Measurements from ENCODE around the gene CCDC18.

The CCDC18 gene

DNA sequence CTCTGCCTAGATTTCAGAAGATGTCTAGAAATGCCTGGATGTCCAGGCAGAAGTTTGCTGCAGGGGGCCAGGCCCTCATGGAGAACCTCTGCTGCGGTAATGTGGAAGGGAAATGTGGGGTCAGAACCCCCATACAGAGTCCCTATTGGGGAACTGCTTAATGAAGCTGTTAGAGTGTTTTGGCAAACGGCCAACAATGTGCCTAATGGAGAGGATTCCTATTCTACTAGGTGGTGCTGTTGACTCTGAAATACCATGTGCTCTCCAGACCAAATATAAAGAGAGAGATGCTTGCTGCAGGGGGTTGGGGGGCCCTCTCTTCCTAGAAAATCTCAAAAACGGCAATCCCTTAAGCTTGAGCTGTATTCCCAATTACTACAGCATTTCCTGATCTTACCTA lies 108.0 kb downstream of the CCDC18 start:
- no peak overlapping the region for H3K4me2 ChIP-seq (ENCODE audit: insufficient read depth, low read length, poor library complexity, severe bottlenecking)
- H3K23ac ChIP-seq (ENCODE audit: low read depth, low read length, poor library complexity), result no peak overlapping the region
- peaks cover 3 to 8% of the 10 kb centered on the region in 2 donors for H3K9me3 ChIP-seq (replicated peaks in 1 of 2; ENCODE audit: control insufficient read depth in 2 of 2, insufficient read depth in 1 of 2, low read depth in 1 of 2, low read length in 2 of 2)
- H2BK120ac ChIP-seq (ENCODE audit: low read depth, low read length), result no peak overlapping the region
- peaks cover 0 to 2% of the 10 kb centered on the region in 2 donors for H3K36me3 ChIP-seq (replicated peaks in 1 of 2; ENCODE audit: control insufficient read depth in 2 of 2, insufficient read depth in 2 of 2, low read length in 2 of 2)
- no peak overlapping the region for H3K27ac ChIP-seq (replicated peaks; ENCODE audit: low read length)
- no peak overlapping the region for H4K91ac ChIP-seq (ENCODE audit: low read depth, low read length, poor library complexity)
- WGBS, 2 donors (ENCODE audit: extremely low coverage in 2 of 2, insufficient read length in 2 of 2, insufficient replicate concordance in 1 of 2), result no CpG with 5 or more reads among the region's 3 CpGs
- H3K4me3 ChIP-seq (ENCODE audit: low read length in 2 of 2), result no peak overlapping the region
- H2BK15ac ChIP-seq (ENCODE audit: low read length), result no peak overlapping the region
- H3K4me1 ChIP-seq (ENCODE audit: control insufficient read depth in 2 of 2, insufficient read depth in 1 of 2, low read depth in 1 of 2, low read length in 2 of 2), result no peaks in the 10 kb centered on the region
- no peak overlapping the region for H4K8ac ChIP-seq (ENCODE audit: low read depth, low read length)
- no peak overlapping the region for H2AFZ ChIP-seq (ENCODE audit: low read length)
- H3K79me1 ChIP-seq (ENCODE audit: low read depth, low read length), result no peaks in the 10 kb centered on the region
- no peak overlapping the region for H2AK5ac ChIP-seq (ENCODE audit: low read depth, low read length)
- H3K9ac ChIP-seq (ENCODE audit: low read depth, low read length, poor library complexity), result no peak overlapping the region
- H2BK12ac ChIP-seq (ENCODE audit: low read length), result no peak overlapping the region
- DNase-seq (ENCODE audit: low spot score), result no peak
- H3K14ac ChIP-seq (ENCODE audit: low read length), result no peak overlapping the region
- H3K4ac ChIP-seq (ENCODE audit: low read length), result no peak overlapping the region
- no peak overlapping the region for H2BK5ac ChIP-seq (ENCODE audit: low read length)
- H3K27me3 ChIP-seq (ENCODE audit: control insufficient read depth in 3 of 3, insufficient read depth in 3 of 3, low read depth in 1 of 3, low read length in 3 of 3), result no peaks in the 10 kb centered on the region
- H3K18ac ChIP-seq (ENCODE audit: low read length), result no peak overlapping the region

DNA sequence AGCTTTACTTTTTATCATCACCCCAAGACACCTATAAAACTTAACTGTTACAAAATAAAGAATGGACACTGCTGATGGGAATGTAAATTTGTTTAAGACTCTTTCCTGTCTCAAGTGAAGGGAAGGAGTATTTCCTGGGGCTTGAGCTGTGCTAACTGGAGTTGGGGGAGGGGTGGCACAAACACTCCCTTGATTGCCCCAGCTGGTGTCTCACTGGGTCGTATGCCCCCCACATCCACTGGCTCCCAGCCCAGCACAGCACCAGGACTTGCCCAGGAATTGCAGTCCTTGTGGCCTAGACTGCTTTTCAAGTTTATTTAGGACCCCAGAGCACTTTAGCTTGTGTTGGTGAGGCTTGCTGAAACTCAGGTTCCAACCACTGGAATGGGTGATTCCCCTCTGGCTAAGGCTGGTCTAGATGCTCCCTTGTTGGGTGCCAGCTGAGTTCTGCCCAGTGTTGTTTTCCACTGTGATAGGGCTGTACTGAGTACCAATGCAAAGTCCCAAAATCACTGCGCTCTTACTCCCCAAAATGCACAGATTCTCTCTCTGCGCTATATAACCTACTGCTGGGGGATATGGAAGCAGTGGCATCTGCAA lies 116.1 kb downstream of the CCDC18 start:
- Histone ChIP-seq H3K14ac (ENCODE audit: low read length) (no peak overlapping the region), H4K91ac (ENCODE audit: low read depth, low read length, poor library complexity) (no peak overlapping the region), H3K36me3 (replicated peaks in 1 of 2; ENCODE audit: control insufficient read depth in 2 of 2, insufficient read depth in 2 of 2, low read length in 2 of 2) (no peaks in the 10 kb centered on the region), H2AK5ac (ENCODE audit: low read depth, low read length) (no peak overlapping the region), H3K9ac (ENCODE audit: low read depth, low read length, poor library complexity) (no peak overlapping the region), H3K27me3 (ENCODE audit: control insufficient read depth in 3 of 3, insufficient read depth in 3 of 3, low read depth in 1 of 3, low read length in 3 of 3) (no peaks in the 10 kb centered on the region), H2BK5ac (ENCODE audit: low read length) (no peak overlapping the region), H3K18ac (ENCODE audit: low read length) (peak overlapping the region; percentile 48), H3K4me2 (ENCODE audit: insufficient read depth, low read length, poor library complexity, severe bottlenecking) (no peak overlapping the region), H3K9me3 (replicated peaks in 1 of 2; ENCODE audit: control insufficient read depth in 2 of 2, insufficient read depth in 1 of 2, low read depth in 1 of 2, low read length in 2 of 2) (peaks cover 0 to 3% of the 10 kb centered on the region in 2 donors), H2BK12ac (ENCODE audit: low read length) (no peak overlapping the region), H4K8ac (ENCODE audit: low read depth, low read length) (no peak overlapping the region), H2BK15ac (ENCODE audit: low read length) (no peak overlapping the region), H3K23ac (ENCODE audit: low read depth, low read length, poor library complexity) (no peak overlapping the region), H3K4me3 (ENCODE audit: low read length in 2 of 2) (no peak overlapping the region), H3K4me1 (ENCODE audit: control insufficient read depth in 2 of 2, insufficient read depth in 1 of 2, low read depth in 1 of 2, low read length in 2 of 2) (peaks cover 0 to 2% of the 10 kb centered on the region in 2 donors), H3K4ac (ENCODE audit: low read length) (no peak overlapping the region), H2AFZ (ENCODE audit: low read length) (no peak overlapping the region), H3K27ac (replicated peaks; ENCODE audit: low read length) (no peak overlapping the region), H2BK120ac (ENCODE audit: low read depth, low read length) (no peak overlapping the region), H3K79me1 (ENCODE audit: low read depth, low read length) (no peaks in the 10 kb centered on the region)
- no CpG with 5 or more reads among the region's 3 CpGs for WGBS, 2 donors (ENCODE audit: extremely low coverage in 2 of 2, insufficient read length in 2 of 2, insufficient replicate concordance in 1 of 2)
- DNase-seq (ENCODE audit: low spot score), result no peak

DNA sequence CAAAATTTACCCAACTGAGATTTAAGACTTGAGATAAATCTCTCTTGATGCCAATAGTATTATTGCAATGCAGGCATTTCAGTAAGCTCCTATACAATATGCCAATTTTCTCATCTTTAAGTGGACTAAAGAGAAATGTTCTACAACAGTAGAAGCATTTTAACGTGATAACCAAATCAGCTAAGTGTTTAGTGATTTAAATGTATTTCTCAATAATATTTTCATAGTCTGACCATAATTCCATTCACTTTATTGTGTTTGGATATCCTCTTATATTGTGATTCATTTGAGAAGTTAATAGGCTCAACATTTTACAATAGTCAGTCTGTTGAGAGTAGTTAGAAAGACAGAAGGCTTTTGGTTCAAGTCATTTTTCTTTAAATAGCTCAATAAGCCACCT lies 120.6 kb downstream of the CCDC18 start:
- H2BK5ac ChIP-seq (ENCODE audit: low read length), result no peak overlapping the region
- no peak overlapping the region for H2BK120ac ChIP-seq (ENCODE audit: low read depth, low read length)
- H3K36me3 ChIP-seq (replicated peaks in 1 of 2; ENCODE audit: control insufficient read depth in 2 of 2, insufficient read depth in 2 of 2, low read length in 2 of 2), result no peaks in the 10 kb centered on the region
- no peak overlapping the region for H4K8ac ChIP-seq (ENCODE audit: low read depth, low read length)
- no peak overlapping the region for H2BK12ac ChIP-seq (ENCODE audit: low read length)
- H3K4me1 ChIP-seq (ENCODE audit: control insufficient read depth in 2 of 2, insufficient read depth in 1 of 2, low read depth in 1 of 2, low read length in 2 of 2), result peaks cover 0 to 2% of the 10 kb centered on the region in 2 donors
- H2AK5ac ChIP-seq (ENCODE audit: low read depth, low read length), result no peak overlapping the region
- H3K4ac ChIP-seq (ENCODE audit: low read length), result no peak overlapping the region
- peaks cover 0 to 3% of the 10 kb centered on the region in 2 donors for H3K9me3 ChIP-seq (replicated peaks in 1 of 2; ENCODE audit: control insufficient read depth in 2 of 2, insufficient read depth in 1 of 2, low read depth in 1 of 2, low read length in 2 of 2)
- no peaks in the 10 kb centered on the region for H3K27me3 ChIP-seq (ENCODE audit: control insufficient read depth in 3 of 3, insufficient read depth in 3 of 3, low read depth in 1 of 3, low read length in 3 of 3)
- H4K91ac ChIP-seq (ENCODE audit: low read depth, low read length, poor library complexity), result no peak overlapping the region
- H3K23ac ChIP-seq (ENCODE audit: low read depth, low read length, poor library complexity), result no peak overlapping the region
- H2BK15ac ChIP-seq (ENCODE audit: low read length), result no peak overlapping the region
- no peaks in the 10 kb centered on the region for H3K79me1 ChIP-seq (ENCODE audit: low read depth, low read length)
- no peak overlapping the region for H3K18ac ChIP-seq (ENCODE audit: low read length)
- no peak overlapping the region for H3K9ac ChIP-seq (ENCODE audit: low read depth, low read length, poor library complexity)
- no peak overlapping the region for H3K27ac ChIP-seq (replicated peaks; ENCODE audit: low read length)
- no peak overlapping the region for H3K4me3 ChIP-seq (ENCODE audit: low read length in 2 of 2)
- H3K14ac ChIP-seq (ENCODE audit: low read length), result no peak overlapping the region
- no CpG with 5 or more reads among the region's 1 CpG for WGBS, 2 donors (ENCODE audit: extremely low coverage in 2 of 2, insufficient read length in 2 of 2, insufficient replicate concordance in 1 of 2)
- H2AFZ ChIP-seq (ENCODE audit: low read length), result no peak overlapping the region
- H3K4me2 ChIP-seq (ENCODE audit: insufficient read depth, low read length, poor library complexity, severe bottlenecking), result no peak overlapping the region
- no peak for DNase-seq (ENCODE audit: low spot score)

DNA sequence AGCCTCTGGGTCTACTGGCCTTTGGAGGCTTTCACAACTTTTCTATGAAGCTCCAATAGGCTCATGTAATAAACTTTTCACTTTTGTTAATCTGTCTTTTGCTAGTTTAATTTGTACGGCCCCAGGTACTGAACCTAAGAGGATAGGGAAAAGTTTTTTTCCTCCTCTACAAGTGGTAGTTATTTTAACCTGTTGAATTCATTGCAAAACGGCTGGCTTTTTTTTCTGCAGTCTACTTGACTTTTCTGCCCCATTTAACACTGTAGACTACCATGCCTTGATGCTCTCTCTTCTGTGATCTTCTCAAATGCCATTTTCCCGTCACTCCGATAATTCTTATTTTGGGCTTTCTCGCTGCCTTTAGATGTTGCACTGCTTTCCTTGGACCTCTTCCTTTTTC lies 121.6 kb downstream of the CCDC18 start:
- no peak overlapping the region for H2BK12ac ChIP-seq (ENCODE audit: low read length)
- H3K4me1 ChIP-seq (ENCODE audit: control insufficient read depth in 2 of 2, insufficient read depth in 1 of 2, low read depth in 1 of 2, low read length in 2 of 2), result no peaks in the 10 kb centered on the region
- H3K9me3 ChIP-seq (replicated peaks in 1 of 2; ENCODE audit: control insufficient read depth in 2 of 2, insufficient read depth in 1 of 2, low read depth in 1 of 2, low read length in 2 of 2), result peaks cover 0 to 3% of the 10 kb centered on the region in 2 donors
- WGBS, 2 donors (ENCODE audit: extremely low coverage in 2 of 2, insufficient read length in 2 of 2, insufficient replicate concordance in 1 of 2), result no CpG with 5 or more reads among the region's 5 CpGs
- H2AFZ ChIP-seq (ENCODE audit: low read length), result no peak overlapping the region
- H2BK120ac ChIP-seq (ENCODE audit: low read depth, low read length), result no peak overlapping the region
- no peak overlapping the region for H3K4me2 ChIP-seq (ENCODE audit: insufficient read depth, low read length, poor library complexity, severe bottlenecking)
- H3K14ac ChIP-seq (ENCODE audit: low read length), result no peak overlapping the region
- no peak overlapping the region for H3K23ac ChIP-seq (ENCODE audit: low read depth, low read length, poor library complexity)
- H3K4me3 ChIP-seq (ENCODE audit: low read length in 2 of 2), result no peak overlapping the region
- no peaks in the 10 kb centered on the region for H3K36me3 ChIP-seq (replicated peaks in 1 of 2; ENCODE audit: control insufficient read depth in 2 of 2, insufficient read depth in 2 of 2, low read length in 2 of 2)
- no peak overlapping the region for H4K91ac ChIP-seq (ENCODE audit: low read depth, low read length, poor library complexity)
- H3K4ac ChIP-seq (ENCODE audit: low read length), result no peak overlapping the region
- H2AK5ac ChIP-seq (ENCODE audit: low read depth, low read length), result no peak overlapping the region
- H2BK15ac ChIP-seq (ENCODE audit: low read length), result no peak overlapping the region
- no peaks in the 10 kb centered on the region for H3K79me1 ChIP-seq (ENCODE audit: low read depth, low read length)
- no peak overlapping the region for H2BK5ac ChIP-seq (ENCODE audit: low read length)
- no peak overlapping the region for H3K27ac ChIP-seq (replicated peaks; ENCODE audit: low read length)
- H3K9ac ChIP-seq (ENCODE audit: low read depth, low read length, poor library complexity), result no peak overlapping the region
- H3K27me3 ChIP-seq (ENCODE audit: control insufficient read depth in 3 of 3, insufficient read depth in 3 of 3, low read depth in 1 of 3, low read length in 3 of 3), result no peaks in the 10 kb centered on the region
- H4K8ac ChIP-seq (ENCODE audit: low read depth, low read length), result no peak overlapping the region
- DNase-seq (ENCODE audit: low spot score), result no peak
- H3K18ac ChIP-seq (ENCODE audit: low read length), result no peak overlapping the region
